NCI-H748 treated with DMSO at 0.1 percent for 48 hours (cell line): ENCODE data around the gene ATXN1.
"Not testable (repeated sequence)": the region's sequence is repeated elsewhere in the genome, so short reads cannot be mapped to it uniquely, and the experiment has no call there.

ENCODE experiments used
- DNase-seq: peaks from one replicate; lab custom pipeline; 2025; lab: John Stamatoyannopoulos, UW

The ATXN1 gene

GRCh38 chr6:16615215-16615614 lies 146.0 kb downstream of the ATXN1 start:
- not testable (repeated sequence) for DNase-seq

- not testable (repeated sequence) for DNase-seq
These were observed 147.1 kb downstream of the ATXN1 start for GRCh38 chr6:16614143-16614542.

GRCh38 chr6:16613504-16613903 lies 147.8 kb downstream of the ATXN1 start:
- DNase-seq, result not testable (repeated sequence)

- DNase-seq, result no peak
These were observed 152.8 kb downstream of the ATXN1 start for GRCh38 chr6:16608444-16608843.

- no peak for DNase-seq
These were observed 159.2 kb downstream of the ATXN1 start for GRCh38 chr6:16602035-16602434.

- no peak for DNase-seq
These were observed 160.6 kb downstream of the ATXN1 start for GRCh38 chr6:16600701-16601100.

- no peak for DNase-seq
These were observed 161.2 kb downstream of the ATXN1 start for GRCh38 chr6:16600026-16600425.

GRCh38 chr6:16596616-16597331 lies 164.5 kb downstream of the ATXN1 start:
- DNase-seq, result no peak

- DNase-seq, result no peak
These were observed 165.6 kb downstream of the ATXN1 start for GRCh38 chr6:16595514-16596120.

GRCh38 chr6:16594849-16595248 lies 166.4 kb downstream of the ATXN1 start:
- no peak for DNase-seq

GRCh38 chr6:16592223-16592911 lies 168.9 kb downstream of the ATXN1 start:
- DNase-seq, result no peak

GRCh38 chr6:16591396-16592222 lies 169.7 kb downstream of the ATXN1 start:
- no peak for DNase-seq

- no peak for DNase-seq
These were observed 175.5 kb downstream of the ATXN1 start for GRCh38 chr6:16585805-16586204.

GRCh38 chr6:16583144-16583762 lies 178.0 kb downstream of the ATXN1 start:
- no peak for DNase-seq

- no peak for DNase-seq
These were observed 178.7 kb downstream of the ATXN1 start for GRCh38 chr6:16582446-16583143.

GRCh38 chr6:16578695-16579285 lies 182.5 kb downstream of the ATXN1 start:
- no peak for DNase-seq

GRCh38 chr6:16576451-16577368 lies 184.6 kb downstream of the ATXN1 start:
- DNase-seq, result no peak

- DNase-seq, result no peak
These were observed 185.6 kb downstream of the ATXN1 start for GRCh38 chr6:16575655-16576054.

- no peak for DNase-seq
These were observed 188.3 kb downstream of the ATXN1 start for GRCh38 chr6:16572943-16573342.

- no peak for DNase-seq
These were observed 188.9 kb downstream of the ATXN1 start for GRCh38 chr6:16572317-16572716.
